ENCODE measurements around the gene TMEM33.
"Not testable (repeated sequence)": the region's sequence is repeated elsewhere in the genome, so short reads cannot be mapped to it uniquely, and the experiment has no call there.

DNA sequence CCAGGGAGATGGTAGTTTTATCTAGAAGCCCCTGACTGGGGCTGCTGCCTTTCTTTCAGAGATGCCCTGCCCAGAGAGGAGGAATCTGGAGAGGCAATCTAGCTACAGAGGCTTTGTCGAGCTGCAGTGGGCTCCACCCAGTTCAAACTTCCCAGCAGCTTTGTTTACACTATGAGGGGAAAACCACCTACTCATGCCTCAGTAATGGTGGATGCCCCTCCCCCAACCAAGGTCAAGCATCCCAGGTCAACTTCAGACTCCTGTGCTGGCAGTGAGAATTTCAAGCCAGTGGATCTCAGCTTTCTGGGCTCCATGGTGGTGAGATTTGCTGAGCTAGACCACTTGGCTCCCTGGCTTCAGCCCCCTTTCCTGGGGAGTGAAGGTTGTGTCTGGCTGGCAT lies 26.1 kb upstream of the TMEM33 start:
- TF ChIP-seq CTCF (IDR thresholded peaks at IDR 0.05; ENCODE audit: low read depth, low read length); EZH2phosphoT487 (IDR thresholded peaks at IDR 0.05; ENCODE audit: low read depth): not testable (repeated sequence)

All from OCI-LY3 (cell line).